Activated naive CD8-positive, alpha-beta T cell (primary cell): Measurements from ENCODE around the gene LTA.

Experiments used
- H3K27ac Mint-ChIP-seq: one replicate; pipeline ENCODE4 v1.8.0; 2021; ENCODE audit warnings: mixed read lengths
- H3K27me3 Mint-ChIP-seq: one replicate; pipeline ENCODE4 v1.8.0; 2021; ENCODE audit warnings: mixed read lengths
- H3K36me3 Mint-ChIP-seq: one replicate; pipeline ENCODE4 v1.8.0; 2021; ENCODE audit warnings: mixed read lengths
- H3K4me1 Mint-ChIP-seq: one replicate; pipeline ENCODE4 v1.8.0; 2021; ENCODE audit warnings: low read depth, mixed read lengths
- H3K4me3 Mint-ChIP-seq: one replicate; pipeline ENCODE4 v1.8.0; 2021; ENCODE audit warnings: mild to moderate bottlenecking, mixed read lengths
- H3K9me3 Mint-ChIP-seq: one replicate; pipeline ENCODE4 v1.8.0; 2021; ENCODE audit warnings: low read depth, mixed read lengths

The LTA gene

DNA sequence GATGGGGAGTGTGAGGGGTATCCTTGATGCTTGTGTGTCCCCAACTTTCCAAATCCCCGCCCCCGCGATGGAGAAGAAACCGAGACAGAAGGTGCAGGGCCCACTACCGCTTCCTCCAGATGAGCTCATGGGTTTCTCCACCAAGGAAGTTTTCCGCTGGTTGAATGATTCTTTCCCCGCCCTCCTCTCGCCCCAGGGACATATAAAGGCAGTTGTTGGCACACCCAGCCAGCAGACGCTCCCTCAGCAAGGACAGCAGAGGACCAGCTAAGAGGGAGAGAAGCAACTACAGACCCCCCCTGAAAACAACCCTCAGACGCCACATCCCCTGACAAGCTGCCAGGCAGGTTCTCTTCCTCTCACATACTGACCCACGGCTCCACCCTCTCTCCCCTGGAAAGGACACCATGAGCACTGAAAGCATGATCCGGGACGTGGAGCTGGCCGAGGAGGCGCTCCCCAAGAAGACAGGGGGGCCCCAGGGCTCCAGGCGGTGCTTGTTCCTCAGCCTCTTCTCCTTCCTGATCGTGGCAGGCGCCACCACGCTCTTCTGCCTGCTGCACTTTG lies 3.3 kb downstream of the LTA start, which contains the start of gene TNF:
TSS of gene TNF (plus strand) at position 231 of the 567 bp plus-strand sequence. CDS start at position 408, 177 bp downstream.
- peaks cover 19% of the 10 kb centered on the region for H3K36me3 Mint-ChIP-seq

DNA sequence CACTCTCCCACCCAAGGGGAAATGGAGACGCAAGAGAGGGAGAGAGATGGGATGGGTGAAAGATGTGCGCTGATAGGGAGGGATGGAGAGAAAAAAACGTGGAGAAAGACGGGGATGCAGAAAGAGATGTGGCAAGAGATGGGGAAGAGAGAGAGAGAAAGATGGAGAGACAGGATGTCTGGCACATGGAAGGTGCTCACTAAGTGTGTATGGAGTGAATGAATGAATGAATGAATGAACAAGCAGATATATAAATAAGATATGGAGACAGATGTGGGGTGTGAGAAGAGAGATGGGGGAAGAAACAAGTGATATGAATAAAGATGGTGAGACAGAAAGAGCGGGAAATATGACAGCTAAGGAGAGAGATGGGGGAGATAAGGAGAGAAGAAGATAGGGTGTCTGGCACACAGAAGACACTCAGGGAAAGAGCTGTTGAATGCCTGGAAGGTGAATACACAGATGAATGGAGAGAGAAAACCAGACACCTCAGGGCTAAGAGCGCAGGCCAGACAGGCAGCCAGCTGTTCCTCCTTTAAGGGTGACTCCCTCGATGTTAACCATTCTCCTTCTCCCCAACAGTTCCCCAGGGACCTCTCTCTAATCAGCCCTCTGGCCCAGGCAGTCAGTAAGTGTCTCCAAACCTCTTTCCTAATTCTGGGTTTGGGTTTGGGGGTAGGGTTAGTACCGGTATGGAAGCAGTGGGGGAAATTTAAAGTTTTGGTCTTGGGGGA lies 4.0 kb downstream of the LTA start:
- Mint-ChIP-seq H3K9me3 (no peaks in the 10 kb centered on the region), H3K27me3 (no peaks in the 10 kb centered on the region), H3K4me3 (peak overlapping the region; percentile 100), H3K27ac (peak overlapping the region; percentile 99), H3K36me3 (peaks cover 21% of the 10 kb centered on the region), H3K4me1 (peaks cover 67% of the 10 kb centered on the region)

More for the DNA sequence above, 3.3 kb downstream of the LTA start, which contains the start of gene TNF:
- H3K27me3 Mint-ChIP-seq, result no peaks in the 10 kb centered on the region
- H3K4me3 Mint-ChIP-seq, result peak within 1 kb of the TSS; percentile 100
- peak within 1 kb of the TSS; percentile 99 for H3K27ac Mint-ChIP-seq
- no peaks in the 10 kb centered on the region for H3K9me3 Mint-ChIP-seq
- H3K4me1 Mint-ChIP-seq, result peaks cover 71% of the 10 kb centered on the region

DNA sequence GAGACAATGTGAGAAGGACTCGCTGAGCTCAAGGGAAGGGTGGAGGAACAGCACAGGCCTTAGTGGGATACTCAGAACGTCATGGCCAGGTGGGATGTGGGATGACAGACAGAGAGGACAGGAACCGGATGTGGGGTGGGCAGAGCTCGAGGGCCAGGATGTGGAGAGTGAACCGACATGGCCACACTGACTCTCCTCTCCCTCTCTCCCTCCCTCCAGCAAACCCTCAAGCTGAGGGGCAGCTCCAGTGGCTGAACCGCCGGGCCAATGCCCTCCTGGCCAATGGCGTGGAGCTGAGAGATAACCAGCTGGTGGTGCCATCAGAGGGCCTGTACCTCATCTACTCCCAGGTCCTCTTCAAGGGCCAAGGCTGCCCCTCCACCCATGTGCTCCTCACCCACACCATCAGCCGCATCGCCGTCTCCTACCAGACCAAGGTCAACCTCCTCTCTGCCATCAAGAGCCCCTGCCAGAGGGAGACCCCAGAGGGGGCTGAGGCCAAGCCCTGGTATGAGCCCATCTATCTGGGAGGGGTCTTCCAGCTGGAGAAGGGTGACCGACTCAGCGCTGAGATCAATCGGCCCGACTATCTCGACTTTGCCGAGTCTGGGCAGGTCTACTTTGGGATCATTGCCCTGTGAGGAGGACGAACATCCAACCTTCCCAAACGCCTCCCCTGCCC lies 4.9 kb downstream of the LTA start:
- Mint-ChIP-seq H3K27ac (peak overlapping the region; percentile 99), H3K36me3 (peaks cover 21% of the 10 kb centered on the region), H3K27me3 (no peaks in the 10 kb centered on the region), H3K9me3 (no peaks in the 10 kb centered on the region), H3K4me1 (peaks cover 62% of the 10 kb centered on the region), H3K4me3 (peak overlapping the region; percentile 100)

DNA sequence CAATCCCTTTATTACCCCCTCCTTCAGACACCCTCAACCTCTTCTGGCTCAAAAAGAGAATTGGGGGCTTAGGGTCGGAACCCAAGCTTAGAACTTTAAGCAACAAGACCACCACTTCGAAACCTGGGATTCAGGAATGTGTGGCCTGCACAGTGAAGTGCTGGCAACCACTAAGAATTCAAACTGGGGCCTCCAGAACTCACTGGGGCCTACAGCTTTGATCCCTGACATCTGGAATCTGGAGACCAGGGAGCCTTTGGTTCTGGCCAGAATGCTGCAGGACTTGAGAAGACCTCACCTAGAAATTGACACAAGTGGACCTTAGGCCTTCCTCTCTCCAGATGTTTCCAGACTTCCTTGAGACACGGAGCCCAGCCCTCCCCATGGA lies 5.5 kb downstream of the LTA start:
- peak overlapping the region; percentile 100 for H3K4me3 Mint-ChIP-seq
- no peaks in the 10 kb centered on the region for H3K9me3 Mint-ChIP-seq
- peaks cover 61% of the 10 kb centered on the region for H3K4me1 Mint-ChIP-seq
- no peak overlapping the region for H3K27ac Mint-ChIP-seq
- H3K36me3 Mint-ChIP-seq, result peaks cover 19% of the 10 kb centered on the region
- no peaks in the 10 kb centered on the region for H3K27me3 Mint-ChIP-seq

DNA sequence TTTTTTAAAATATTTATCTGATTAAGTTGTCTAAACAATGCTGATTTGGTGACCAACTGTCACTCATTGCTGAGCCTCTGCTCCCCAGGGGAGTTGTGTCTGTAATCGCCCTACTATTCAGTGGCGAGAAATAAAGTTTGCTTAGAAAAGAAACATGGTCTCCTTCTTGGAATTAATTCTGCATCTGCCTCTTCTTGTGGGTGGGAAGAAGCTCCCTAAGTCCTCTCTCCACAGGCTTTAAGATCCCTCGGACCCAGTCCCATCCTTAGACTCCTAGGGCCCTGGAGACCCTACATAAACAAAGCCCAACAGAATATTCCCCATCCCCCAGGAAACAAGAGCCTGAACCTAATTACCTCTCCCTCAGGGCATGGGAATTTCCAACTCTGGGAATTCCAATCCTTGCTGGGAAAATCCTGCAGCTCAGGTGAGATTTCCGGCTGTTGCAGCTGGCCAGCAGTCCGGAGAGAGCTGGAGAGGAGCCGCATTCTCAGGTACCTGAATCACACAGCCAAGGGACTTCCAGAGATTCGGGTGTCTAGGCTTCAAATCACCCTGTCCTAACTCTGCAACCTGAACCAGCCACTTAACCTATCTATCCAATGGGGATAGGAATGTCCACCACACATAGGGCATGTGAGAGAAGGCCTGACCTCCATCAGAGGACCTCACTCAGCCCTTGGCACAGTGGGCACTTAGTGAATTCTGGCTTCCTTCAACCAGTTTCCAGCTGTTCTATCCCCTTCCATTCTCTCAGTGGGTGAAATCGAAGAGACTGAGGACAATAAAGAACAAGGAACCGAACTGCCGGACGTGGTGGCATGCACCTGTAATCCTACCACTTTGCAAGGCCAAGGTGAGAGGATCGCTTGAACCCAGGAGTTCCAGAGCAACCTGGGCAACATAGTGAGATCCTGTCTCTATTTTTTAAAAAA lies 6.4 kb downstream of the LTA start:
- peak overlapping the region; percentile 87 for H3K27ac Mint-ChIP-seq
- no peaks in the 10 kb centered on the region for H3K9me3 Mint-ChIP-seq
- H3K4me1 Mint-ChIP-seq, result peaks cover 60% of the 10 kb centered on the region
- peaks cover 21% of the 10 kb centered on the region for H3K36me3 Mint-ChIP-seq
- H3K4me3 Mint-ChIP-seq, result peak overlapping the region; percentile 95
- H3K27me3 Mint-ChIP-seq, result no peaks in the 10 kb centered on the region

DNA sequence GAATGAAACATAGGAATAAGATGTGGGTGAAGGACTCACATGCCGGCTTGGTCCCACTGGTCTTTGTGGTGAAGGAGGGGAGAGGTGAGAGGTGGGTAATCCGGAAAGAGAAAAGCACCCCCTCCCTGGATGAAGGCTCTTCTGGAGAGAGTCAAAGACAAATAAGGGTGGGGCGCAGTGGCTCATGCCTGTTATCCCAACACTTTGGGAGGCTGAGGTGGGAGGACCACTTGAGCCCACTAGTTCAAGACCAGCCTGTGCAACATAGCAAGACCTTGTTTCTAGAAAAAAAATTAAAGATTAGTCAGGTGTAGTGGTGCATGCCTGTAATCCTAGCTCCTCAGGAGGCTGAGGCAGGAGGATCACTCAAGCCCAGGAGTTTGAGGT lies 7.0 kb downstream of the LTA start:
- peaks cover 58% of the 10 kb centered on the region for H3K4me1 Mint-ChIP-seq
- peak overlapping the region; percentile 95 for H3K4me3 Mint-ChIP-seq
- peak overlapping the region; percentile 87 for H3K27ac Mint-ChIP-seq
- H3K36me3 Mint-ChIP-seq, result peaks cover 18% of the 10 kb centered on the region
- no peaks in the 10 kb centered on the region for H3K27me3 Mint-ChIP-seq
- H3K9me3 Mint-ChIP-seq, result no peaks in the 10 kb centered on the region

DNA sequence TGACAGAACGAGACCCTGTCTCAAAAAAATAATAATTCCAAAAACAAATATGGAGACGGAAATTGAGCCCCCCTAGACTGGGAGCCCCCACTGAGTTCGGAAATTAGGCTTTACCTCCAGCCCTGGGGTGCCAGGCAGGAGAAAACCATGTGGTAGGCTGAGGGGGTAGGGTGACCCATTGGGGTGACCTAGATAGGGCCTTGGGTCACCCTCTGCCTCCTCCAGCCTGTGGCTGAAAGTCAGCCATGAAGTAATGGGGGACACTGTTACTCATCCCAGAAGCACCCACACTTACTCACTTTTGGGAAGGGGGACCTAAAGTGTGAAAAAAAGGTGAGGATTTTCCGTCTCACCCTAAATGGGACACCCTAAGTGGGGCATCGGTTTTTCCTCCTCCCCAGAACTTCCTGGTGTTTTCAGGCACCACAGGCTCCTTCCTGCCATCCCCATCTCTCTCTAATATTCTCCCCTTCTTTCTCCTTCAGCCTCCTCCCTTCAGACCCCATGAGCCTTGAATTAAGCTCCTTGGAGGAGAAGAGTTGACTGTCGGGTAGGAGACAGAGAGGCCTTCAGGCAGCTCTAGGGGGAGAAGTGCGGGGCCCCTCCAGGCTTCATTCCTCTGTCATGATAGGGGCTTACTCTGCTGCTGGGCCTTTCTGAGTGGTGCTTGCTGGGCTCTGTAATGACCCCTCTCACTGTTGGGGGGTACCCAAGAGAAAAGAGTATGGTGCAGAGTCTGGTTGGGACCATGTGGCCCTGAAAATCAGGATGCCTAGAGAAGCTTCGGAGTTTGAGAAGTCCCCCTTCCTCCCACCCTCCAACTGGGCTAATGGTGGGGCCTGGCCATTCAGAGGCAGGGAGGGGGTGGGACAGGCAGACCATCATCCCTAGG lies 7.7 kb downstream of the LTA start:
- Mint-ChIP-seq H3K4me1 (peaks cover 55% of the 10 kb centered on the region), H3K36me3 (peaks cover 18% of the 10 kb centered on the region), H3K27ac (peak overlapping the region; percentile 93), H3K27me3 (no peaks in the 10 kb centered on the region), H3K9me3 (no peaks in the 10 kb centered on the region), H3K4me3 (peak overlapping the region; percentile 95)

DNA sequence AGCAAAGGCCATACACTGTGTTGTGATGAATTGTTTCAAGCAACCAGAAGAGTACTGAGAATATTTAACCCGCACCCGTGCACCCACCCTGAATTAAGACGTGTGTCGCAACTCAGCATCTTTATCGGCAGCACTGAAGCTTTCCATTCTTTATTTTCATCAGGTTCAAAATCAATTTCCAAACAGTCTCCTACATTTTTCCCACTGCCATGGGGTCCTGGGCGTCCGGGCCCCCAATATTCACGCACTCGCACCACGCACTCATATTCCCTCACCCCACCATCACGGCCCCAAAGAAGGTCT lies 8.3 kb downstream of the LTA start:
- peak overlapping the region; percentile 93 for H3K27ac Mint-ChIP-seq

DNA sequence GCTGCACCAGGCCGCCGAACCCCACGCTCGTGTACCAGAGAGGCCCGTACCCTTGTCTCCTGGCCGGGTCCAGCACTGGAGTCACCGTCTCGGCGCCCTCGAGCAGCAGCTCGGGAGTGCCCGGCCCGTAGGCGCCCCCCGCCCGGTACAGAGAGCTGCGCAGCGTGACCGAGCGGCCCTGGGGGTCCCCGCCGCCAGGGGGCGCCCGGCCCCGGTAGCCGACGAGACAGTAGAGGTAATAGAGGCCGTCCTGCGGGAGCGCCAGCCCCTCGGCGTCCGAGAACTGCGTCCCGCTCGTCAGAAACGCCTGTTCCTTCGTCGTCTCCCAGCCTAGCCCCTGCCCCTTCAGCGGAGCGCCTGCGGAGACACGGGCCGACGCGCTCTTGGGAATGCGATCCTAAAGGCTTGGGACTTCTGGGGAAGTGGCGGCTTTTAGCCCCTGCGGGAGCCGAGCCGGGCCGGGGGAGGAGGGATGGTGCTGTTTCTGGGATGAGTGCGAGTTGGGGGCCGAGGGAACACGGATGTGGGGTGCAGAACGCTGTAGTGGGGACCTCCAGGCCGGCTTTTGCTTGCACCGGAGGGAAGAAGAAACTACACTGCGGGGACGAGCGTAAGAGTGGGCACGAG lies 8.8 kb downstream of the LTA start:
- Mint-ChIP-seq H3K9me3 (no peaks in the 10 kb centered on the region), H3K36me3 (peaks cover 17% of the 10 kb centered on the region), H3K4me1 (peaks cover 56% of the 10 kb centered on the region), H3K27me3 (no peaks in the 10 kb centered on the region), H3K27ac (peak overlapping the region; percentile 93), H3K4me3 (peak overlapping the region; percentile 95)

More for the DNA sequence above, 8.3 kb downstream of the LTA start:
- no peaks in the 10 kb centered on the region for H3K9me3 Mint-ChIP-seq
- peaks cover 18% of the 10 kb centered on the region for H3K36me3 Mint-ChIP-seq
- H3K27me3 Mint-ChIP-seq, result no peaks in the 10 kb centered on the region
- H3K4me1 Mint-ChIP-seq, result peaks cover 56% of the 10 kb centered on the region
- H3K4me3 Mint-ChIP-seq, result peak overlapping the region; percentile 95

DNA sequence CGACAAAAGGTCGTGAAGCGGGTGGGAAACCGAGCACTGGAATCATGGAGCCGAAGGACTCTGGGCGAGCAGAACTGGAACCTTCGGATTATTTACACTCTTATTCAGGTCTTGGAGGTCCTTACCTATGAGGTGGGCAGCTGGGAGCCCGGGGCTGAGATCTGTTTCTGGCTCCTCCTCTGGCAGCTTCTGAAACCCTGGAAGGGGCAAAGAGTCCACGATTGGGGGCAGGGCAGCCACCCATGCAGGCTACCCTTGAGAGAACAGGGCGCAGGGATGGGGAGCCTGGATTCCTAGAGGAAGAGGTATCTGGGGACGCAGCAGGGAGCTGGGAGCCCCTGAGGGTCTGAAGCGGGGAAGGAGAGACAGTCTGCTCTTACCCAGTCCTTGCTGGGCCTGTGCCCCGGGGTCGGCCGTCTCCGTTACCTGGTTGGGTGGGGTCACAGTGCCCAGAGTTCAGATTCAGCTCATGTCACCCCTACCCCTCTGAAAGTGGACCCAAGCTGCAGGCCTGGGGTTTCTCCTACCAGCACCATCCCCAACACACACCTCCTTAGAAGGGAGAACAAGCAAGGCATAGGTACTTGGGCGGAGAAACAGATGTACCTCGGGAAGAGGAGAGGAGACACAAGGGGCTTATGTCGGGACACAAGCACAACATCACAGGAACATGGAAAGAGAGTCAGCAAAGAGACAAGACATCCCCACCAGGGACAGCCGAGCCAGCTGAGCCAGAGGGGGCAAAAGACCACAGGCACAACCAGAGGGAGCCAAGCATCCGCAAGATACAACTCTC lies 9.5 kb downstream of the LTA start:
- Mint-ChIP-seq H3K9me3 (no peaks in the 10 kb centered on the region), H3K27ac (peak overlapping the region; percentile 89), H3K36me3 (peaks cover 10% of the 10 kb centered on the region)

DNA sequence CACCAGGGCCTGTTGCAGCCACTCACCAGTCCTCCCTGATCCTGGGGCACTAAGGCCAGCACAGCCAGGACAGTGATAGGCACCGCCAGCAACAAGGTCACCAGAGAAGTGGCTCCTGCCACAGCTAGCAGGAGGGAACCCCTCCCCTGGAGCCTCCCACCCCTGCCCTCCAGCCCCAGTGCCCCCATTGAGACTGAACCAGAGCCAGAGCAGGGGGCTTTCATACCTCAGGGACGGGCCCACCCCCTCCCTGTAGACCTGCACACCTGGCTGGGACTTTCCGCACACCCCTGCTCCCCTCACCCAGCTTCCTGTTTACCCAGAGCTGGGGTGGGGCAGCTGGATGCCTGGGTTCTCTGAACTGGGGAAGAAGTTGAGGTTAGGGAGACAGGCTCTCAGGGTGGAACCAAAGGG lies 10.1 kb downstream of the LTA start, which contains the start of gene LTB:
TSS of gene LTB (minus strand) at position 195 of the 414 bp plus-strand sequence. CDS start at position 188, 7 bp downstream.
- Mint-ChIP-seq H3K27me3 (no peaks in the 10 kb centered on the region), H3K4me1 (peaks cover 62% of the 10 kb centered on the region), H3K36me3 (peaks cover 5% of the 10 kb centered on the region)

More for the DNA sequence above, 9.5 kb downstream of the LTA start:
- peaks cover 59% of the 10 kb centered on the region for H3K4me1 Mint-ChIP-seq
- peak overlapping the region; percentile 95 for H3K4me3 Mint-ChIP-seq
- no peaks in the 10 kb centered on the region for H3K27me3 Mint-ChIP-seq

DNA sequence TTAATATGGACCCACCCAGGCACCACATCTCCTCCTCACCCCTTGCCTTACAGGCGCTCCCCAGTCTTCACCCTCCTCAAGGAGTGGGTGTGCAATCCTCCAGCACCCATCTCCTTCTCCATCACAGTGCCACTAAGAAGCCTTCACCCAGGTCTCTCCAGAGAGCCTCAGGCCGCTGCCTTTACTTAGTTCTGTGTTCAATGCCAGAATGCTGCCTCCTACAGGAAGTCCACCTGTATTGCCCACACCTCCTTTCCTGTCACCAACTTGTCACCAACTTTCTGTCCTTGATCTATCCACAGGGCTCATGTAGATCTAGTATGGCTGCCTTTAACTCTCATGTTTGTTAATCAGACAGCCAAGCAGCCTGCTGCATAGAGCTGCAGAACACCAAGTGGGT lies 13.4 kb downstream of the LTA start:
- H3K27ac Mint-ChIP-seq, result peak overlapping the region; percentile 91
- peaks cover 4% of the 10 kb centered on the region for H3K36me3 Mint-ChIP-seq
- H3K4me1 Mint-ChIP-seq, result peaks cover 61% of the 10 kb centered on the region
- H3K27me3 Mint-ChIP-seq, result no peaks in the 10 kb centered on the region
- H3K4me3 Mint-ChIP-seq, result peak overlapping the region; percentile 82
- no peaks in the 10 kb centered on the region for H3K9me3 Mint-ChIP-seq

More for the DNA sequence above, 10.1 kb downstream of the LTA start, which contains the start of gene LTB:
- Mint-ChIP-seq H3K27ac (peak within 1 kb of the TSS; percentile 89), H3K4me3 (peak within 1 kb of the TSS; percentile 95), H3K9me3 (no peaks in the 10 kb centered on the region)

DNA sequence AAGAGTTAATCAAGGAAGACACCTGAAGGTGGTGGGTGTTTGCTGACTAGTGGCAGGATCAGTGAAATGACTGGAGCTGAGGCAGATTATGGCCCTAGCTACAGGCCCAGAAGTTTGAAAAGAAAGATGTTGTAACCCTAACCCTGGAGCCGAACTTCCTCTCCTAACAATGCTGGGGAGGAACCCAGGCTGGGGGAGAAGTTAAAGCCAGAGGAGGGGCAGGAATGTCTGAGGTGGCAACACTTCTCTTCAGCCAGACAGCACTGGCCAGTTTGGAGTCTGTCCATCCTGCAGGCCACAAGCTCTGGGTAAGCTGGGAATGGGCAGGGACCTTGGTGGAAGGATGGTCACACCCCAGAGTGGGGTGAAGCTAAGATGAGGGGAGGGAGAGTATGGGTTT lies 13.9 kb downstream of the LTA start, which contains the start of gene LST1:
TSS of gene LST1 (plus strand) at position 270 of the 400 bp plus-strand sequence. CDS start 1,023 bp downstream, outside the sequence.
- Mint-ChIP-seq H3K4me3 (peak within 1 kb of the TSS; percentile 82), H3K9me3 (no peaks in the 10 kb centered on the region), H3K27ac (peak within 1 kb of the TSS; percentile 91), H3K4me1 (peaks cover 62% of the 10 kb centered on the region), H3K36me3 (peaks cover 4% of the 10 kb centered on the region), H3K27me3 (no peaks in the 10 kb centered on the region)
